Measurements from ENCODE around the gene TCEA2. TPM values are rescaled to one million over a fixed set of nuclear protein-coding genes. Genes with fewer than 3 reads are reported as not detected.

The TCEA2 gene
- polyA plus RNA-seq (2013, experiment 1 of 2) = 57.9 TPM
- polyA plus RNA-seq (2013, experiment 2 of 2) = 60.9 TPM

GRCh38 chr20:64062596-64063388 is at the start of gene TCEA2:
TSS of gene TCEA2 (plus strand) at chr20:64063198. CDS start at chr20:64063313, 115 bp downstream.
- no peaks in the 10 kb centered on the region for H3K9me3 ChIP-seq (ENCODE audit: control insufficient read depth, low read length)
- H2BK120ac ChIP-seq (ENCODE audit: low read depth, low read length) = peak within 1 kb of the TSS; percentile 71
- peaks cover 0 to 5% of the 10 kb centered on the region in 2 experiments for H3K36me3 ChIP-seq (ENCODE audit: control insufficient read depth in 1 of 2, insufficient read depth in 2 of 2, low read depth in 1 of 2, low read length in 2 of 2)
- no peak within 1 kb of the TSS for H2BK12ac ChIP-seq (ENCODE audit: low read length in 2 of 2)
- H3K4ac ChIP-seq (ENCODE audit: low read depth in 1 of 2, low read length in 2 of 2) = peak within 1 kb of the TSS; percentile 92 to 98
- H3K27ac ChIP-seq (ENCODE audit: low read length, poor library complexity, severe bottlenecking) = peak within 1 kb of the TSS; percentile 21
- peaks cover 0 to 12% of the 10 kb centered on the region in 2 experiments for H3K27me3 ChIP-seq (ENCODE audit: control insufficient read depth in 1 of 2, insufficient read depth in 1 of 2, low read length in 2 of 2)
- H2BK5ac ChIP-seq (ENCODE audit: low read depth, low read length, poor library complexity, severe bottlenecking) = peak within 1 kb of the TSS; percentile 19
- peak within 1 kb of the TSS; percentile 93 for H3K9ac ChIP-seq (ENCODE audit: low read length)
- H3K23ac ChIP-seq (ENCODE audit: low read length in 2 of 2) = peak within 1 kb of the TSS; percentile 10 to 96
- peaks cover 48% of the 10 kb centered on the region for H3K4me1 ChIP-seq (ENCODE audit: control insufficient read depth, insufficient read depth, low read depth, low read length)
- H2BK15ac ChIP-seq (ENCODE audit: low read depth, poor library complexity, severe bottlenecking) = peak within 1 kb of the TSS; percentile 89
- WGBS = 8% methylated on average over 67 of the region's 85 CpGs
- peak within 1 kb of the TSS; percentile 89 for H4K91ac ChIP-seq (ENCODE audit: low read length)
- H3K4me3 ChIP-seq (ENCODE audit: insufficient read depth in 1 of 2, low read depth in 1 of 2, low read length in 2 of 2) = peak within 1 kb of the TSS; percentile 86 to 91
- peak within 1 kb of the TSS; percentile 93 to 95 for H3K18ac ChIP-seq (ENCODE audit: low read depth in 1 of 2, low read length in 2 of 2)
- peaks cover 11% of the 10 kb centered on the region for H3K79me1 ChIP-seq (replicated peaks; ENCODE audit: low read length, poor library complexity, severe bottlenecking)
- H2AFZ ChIP-seq (ENCODE audit: low read depth, low read length) = peak within 1 kb of the TSS; percentile 76
- DNase-seq = peak; percentile 95
- peak within 1 kb of the TSS; percentile 99 for H4K8ac ChIP-seq (ENCODE audit: low read length)
- H3K4me2 ChIP-seq (ENCODE audit: low read length, poor library complexity, severe bottlenecking) = peak within 1 kb of the TSS; percentile 92
- peak within 1 kb of the TSS; percentile 65 for H2AK5ac ChIP-seq (ENCODE audit: low read length, severe bottlenecking)
- peak within 1 kb of the TSS in 1 of 2 experiments; percentile 68 for H3K14ac ChIP-seq (ENCODE audit: low read length in 2 of 2)

- peaks cover 8% of the 10 kb centered on the region for H3K4me1 ChIP-seq (ENCODE audit: control insufficient read depth, insufficient read depth, low read depth, low read length)
- peaks cover 66 to 71% of the 10 kb centered on the region in 2 experiments for H3K36me3 ChIP-seq (ENCODE audit: control insufficient read depth in 1 of 2, insufficient read depth in 2 of 2, low read depth in 1 of 2, low read length in 2 of 2)
- no peak overlapping the region for H3K27ac ChIP-seq (ENCODE audit: low read length, poor library complexity, severe bottlenecking)
- WGBS = 97% methylated on average over 2 of the region's 2 CpGs
- no peak for DNase-seq
- no peak overlapping the region for H2AFZ ChIP-seq (ENCODE audit: low read depth, low read length)
- H3K79me1 ChIP-seq (replicated peaks; ENCODE audit: low read length, poor library complexity, severe bottlenecking) = peaks cover 32% of the 10 kb centered on the region
- H3K14ac ChIP-seq (ENCODE audit: low read length in 2 of 2) = no peak overlapping the region
- no peaks in the 10 kb centered on the region for H3K27me3 ChIP-seq (ENCODE audit: control insufficient read depth in 1 of 2, insufficient read depth in 1 of 2, low read length in 2 of 2)
- no peak overlapping the region for H3K9ac ChIP-seq (ENCODE audit: low read length)
- H3K4me2 ChIP-seq (ENCODE audit: low read length, poor library complexity, severe bottlenecking) = no peak overlapping the region
- no peak overlapping the region for H4K8ac ChIP-seq (ENCODE audit: low read length)
- no peak overlapping the region for H3K18ac ChIP-seq (ENCODE audit: low read depth in 1 of 2, low read length in 2 of 2)
- no peak overlapping the region for H3K4me3 ChIP-seq (ENCODE audit: insufficient read depth in 1 of 2, low read depth in 1 of 2, low read length in 2 of 2)
- no peak overlapping the region for H3K23ac ChIP-seq (ENCODE audit: low read length in 2 of 2)
- no peak overlapping the region for H2BK12ac ChIP-seq (ENCODE audit: low read length in 2 of 2)
- H3K9me3 ChIP-seq (ENCODE audit: control insufficient read depth, low read length) = no peaks in the 10 kb centered on the region
- no peak overlapping the region for H2BK15ac ChIP-seq (ENCODE audit: low read depth, poor library complexity, severe bottlenecking)
- no peak overlapping the region for H3K4ac ChIP-seq (ENCODE audit: low read depth in 1 of 2, low read length in 2 of 2)
- H2AK5ac ChIP-seq (ENCODE audit: low read length, severe bottlenecking) = no peak overlapping the region
- no peak overlapping the region for H2BK5ac ChIP-seq (ENCODE audit: low read depth, low read length, poor library complexity, severe bottlenecking)
- no peak overlapping the region for H4K91ac ChIP-seq (ENCODE audit: low read length)
- H2BK120ac ChIP-seq (ENCODE audit: low read depth, low read length) = no peak overlapping the region
These were observed 47.4 kb upstream of the TCEA2 start for GRCh38 chr20:64015635-64016034.

GRCh38 chr20:64021124-64021975 is 41.6 kb upstream of the TCEA2 start:
- 95% methylated on average over 36 of the region's 36 CpGs for WGBS
- no peak overlapping the region for H2BK5ac ChIP-seq (ENCODE audit: low read depth, low read length, poor library complexity, severe bottlenecking)
- H2BK15ac ChIP-seq (ENCODE audit: low read depth, poor library complexity, severe bottlenecking) = no peak overlapping the region
- no peak overlapping the region for H2AK5ac ChIP-seq (ENCODE audit: low read length, severe bottlenecking)
- H3K4me3 ChIP-seq (ENCODE audit: insufficient read depth in 1 of 2, low read depth in 1 of 2, low read length in 2 of 2) = peak overlapping the region in 1 of 2 experiments; percentile 20
- peak overlapping the region in 1 of 2 experiments; percentile 8 for H3K14ac ChIP-seq (ENCODE audit: low read length in 2 of 2)
- H3K18ac ChIP-seq (ENCODE audit: low read depth in 1 of 2, low read length in 2 of 2) = no peak overlapping the region
- H4K91ac ChIP-seq (ENCODE audit: low read length) = peak overlapping the region; percentile 18
- H3K27ac ChIP-seq (ENCODE audit: low read length, poor library complexity, severe bottlenecking) = no peak overlapping the region
- H3K9ac ChIP-seq (ENCODE audit: low read length) = no peak overlapping the region
- no peak overlapping the region for H3K4me2 ChIP-seq (ENCODE audit: low read length, poor library complexity, severe bottlenecking)
- H2BK12ac ChIP-seq (ENCODE audit: low read length in 2 of 2) = no peak overlapping the region
- no peak for DNase-seq
- H2AFZ ChIP-seq (ENCODE audit: low read depth, low read length) = no peak overlapping the region
- peaks cover 83 to 87% of the 10 kb centered on the region in 2 experiments for H3K36me3 ChIP-seq (ENCODE audit: control insufficient read depth in 1 of 2, insufficient read depth in 2 of 2, low read depth in 1 of 2, low read length in 2 of 2)
- H3K4me1 ChIP-seq (ENCODE audit: control insufficient read depth, insufficient read depth, low read depth, low read length) = peaks cover 7% of the 10 kb centered on the region
- no peak overlapping the region for H4K8ac ChIP-seq (ENCODE audit: low read length)
- no peak overlapping the region for H3K4ac ChIP-seq (ENCODE audit: low read depth in 1 of 2, low read length in 2 of 2)
- H3K9me3 ChIP-seq (ENCODE audit: control insufficient read depth, low read length) = no peaks in the 10 kb centered on the region
- no peak overlapping the region for H2BK120ac ChIP-seq (ENCODE audit: low read depth, low read length)
- H3K23ac ChIP-seq (ENCODE audit: low read length in 2 of 2) = no peak overlapping the region
- peaks cover 39% of the 10 kb centered on the region for H3K79me1 ChIP-seq (replicated peaks; ENCODE audit: low read length, poor library complexity, severe bottlenecking)
- no peaks in the 10 kb centered on the region for H3K27me3 ChIP-seq (ENCODE audit: control insufficient read depth in 1 of 2, insufficient read depth in 1 of 2, low read length in 2 of 2)

Measured in mesenchymal stem cell (in vitro differentiated cells and primary cell).